ENCODE measurements around the gene KIF17. TPM values are rescaled to one million over a fixed set of nuclear protein-coding genes. Genes with fewer than 3 reads are reported as not detected.

Gene KIF17
- total RNA-seq, 1 donor from 2014 or later = 0.40 TPM

DNA sequence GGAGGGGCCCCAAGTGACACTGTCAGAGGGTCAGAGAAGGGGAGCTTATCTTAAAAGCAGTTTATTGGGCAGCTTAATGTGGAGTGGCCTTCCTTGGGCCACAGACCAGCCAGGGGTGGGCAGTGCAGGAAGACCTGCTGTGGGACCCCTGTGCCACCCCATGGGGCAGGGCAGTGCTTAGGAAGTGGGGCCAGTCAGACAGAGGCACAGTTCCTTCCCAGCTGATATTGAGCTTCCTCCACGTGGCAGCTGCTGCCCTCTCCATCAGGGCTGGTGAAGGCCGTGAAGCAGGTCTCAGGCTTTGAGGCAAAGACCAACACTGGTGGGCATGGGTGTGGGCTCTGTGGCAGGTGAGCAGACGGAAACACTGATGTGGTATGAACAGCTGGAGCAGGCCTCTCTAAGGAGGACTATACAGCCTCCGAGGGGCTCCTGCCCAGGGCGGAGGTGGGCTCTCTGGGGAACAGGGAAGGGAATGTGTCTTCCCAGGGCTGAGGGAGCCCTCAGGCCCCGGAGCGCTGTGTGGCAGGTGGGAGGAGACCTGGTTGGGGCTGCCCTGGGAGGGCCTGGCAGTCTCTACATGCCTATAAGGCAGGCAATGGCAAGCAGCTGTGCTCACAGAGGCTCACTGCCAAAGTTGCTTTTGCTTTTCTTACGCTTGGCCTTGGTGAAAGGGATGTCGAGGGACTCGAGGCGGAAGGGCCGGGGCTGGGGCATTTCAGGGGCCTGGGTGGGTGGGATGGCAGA lies 53.7 kb downstream of the KIF17 start:
- H3K4me3 Mint-ChIP-seq = no peak overlapping the region
- no peak for DNase-seq (ENCODE audit: low spot score in 2 of 2, unreplicated experiment in 2 of 2)
- peaks cover 5% of the 10 kb centered on the region for H3K36me3 Mint-ChIP-seq
- TF ChIP-seq, protein P1, sequence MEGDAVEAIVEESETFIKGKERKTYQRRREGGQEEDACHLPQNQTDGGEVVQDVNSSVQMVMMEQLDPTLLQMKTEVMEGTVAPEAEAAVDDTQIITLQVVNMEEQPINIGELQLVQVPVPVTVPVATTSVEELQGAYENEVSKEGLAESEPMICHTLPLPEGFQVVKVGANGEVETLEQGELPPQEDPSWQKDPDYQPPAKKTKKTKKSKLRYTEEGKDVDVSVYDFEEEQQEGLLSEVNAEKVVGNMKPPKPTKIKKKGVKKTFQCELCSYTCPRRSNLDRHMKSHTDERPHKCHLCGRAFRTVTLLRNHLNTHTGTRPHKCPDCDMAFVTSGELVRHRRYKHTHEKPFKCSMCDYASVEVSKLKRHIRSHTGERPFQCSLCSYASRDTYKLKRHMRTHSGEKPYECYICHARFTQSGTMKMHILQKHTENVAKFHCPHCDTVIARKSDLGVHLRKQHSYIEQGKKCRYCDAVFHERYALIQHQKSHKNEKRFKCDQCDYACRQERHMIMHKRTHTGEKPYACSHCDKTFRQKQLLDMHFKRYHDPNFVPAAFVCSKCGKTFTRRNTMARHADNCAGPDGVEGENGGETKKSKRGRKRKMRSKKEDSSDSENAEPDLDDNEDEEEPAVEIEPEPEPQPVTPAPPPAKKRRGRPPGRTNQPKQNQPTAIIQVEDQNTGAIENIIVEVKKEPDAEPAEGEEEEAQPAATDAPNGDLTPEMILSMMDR (IDR thresholded peaks at IDR 0.05; ENCODE audit: unreplicated experiment) = no peak
- no peaks in the 10 kb centered on the region for H3K27me3 Mint-ChIP-seq (ENCODE audit: low read depth)
- H3K9me3 Mint-ChIP-seq = no peaks in the 10 kb centered on the region
- no peak overlapping the region for H3K27ac Mint-ChIP-seq
- peaks cover 31% of the 10 kb centered on the region for H3K4me1 Mint-ChIP-seq

DNA sequence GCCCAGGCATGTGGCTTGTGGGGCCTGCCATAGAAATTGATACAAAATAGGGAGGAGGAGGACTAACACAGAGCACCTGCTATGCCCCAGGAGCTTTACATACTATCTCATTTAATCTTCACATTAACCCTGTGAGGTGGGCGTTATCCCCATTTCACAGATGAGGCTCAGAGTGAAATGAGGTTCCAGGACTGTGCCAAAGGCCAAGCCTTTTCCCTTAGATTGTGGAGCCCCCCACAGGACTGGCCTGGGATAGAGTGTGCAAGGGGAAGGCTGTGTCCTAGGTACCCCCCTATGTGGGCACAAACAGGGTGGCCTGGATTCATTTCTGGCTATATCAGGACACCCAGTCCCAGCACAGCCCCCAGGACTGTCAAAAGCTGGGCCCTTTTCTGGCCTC lies 54.4 kb downstream of the KIF17 start:
- Mint-ChIP-seq H3K36me3 (peaks cover 5% of the 10 kb centered on the region), H3K9me3 (no peaks in the 10 kb centered on the region), H3K4me1 (peaks cover 31% of the 10 kb centered on the region), H3K4me3 (peak overlapping the region; percentile 100), H3K27ac (no peak overlapping the region), H3K27me3 (ENCODE audit: low read depth) (no peaks in the 10 kb centered on the region)
- DNase-seq (ENCODE audit: low spot score in 2 of 2, unreplicated experiment in 2 of 2) = no peak
- TF ChIP-seq, protein P1 (IDR thresholded peaks at IDR 0.05; ENCODE audit: unreplicated experiment) = no peak

DNA sequence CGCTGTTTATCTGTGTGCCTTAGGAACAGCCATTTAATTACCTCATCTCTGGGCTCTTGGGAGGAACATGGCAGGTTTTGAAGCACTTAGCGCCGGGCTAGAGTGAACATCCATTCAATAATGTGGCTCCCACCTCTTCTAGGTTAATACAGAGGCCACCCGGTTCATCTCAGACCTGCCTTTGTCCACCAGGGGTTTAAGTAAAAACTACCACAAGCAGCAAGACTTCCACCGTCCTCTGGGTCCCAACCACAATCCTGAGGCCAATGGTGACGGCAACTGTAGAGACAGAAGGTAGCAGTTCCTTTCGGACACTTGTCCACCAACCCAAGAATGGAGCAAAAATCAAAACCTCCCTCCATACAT lies 55.7 kb downstream of the KIF17 start:
- TF ChIP-seq, protein P1 (IDR thresholded peaks at IDR 0.05; ENCODE audit: unreplicated experiment) = no peak
- Mint-ChIP-seq H3K27me3 (ENCODE audit: low read depth) (no peaks in the 10 kb centered on the region), H3K9me3 (no peaks in the 10 kb centered on the region), H3K36me3 (peaks cover 8% of the 10 kb centered on the region), H3K27ac (peak overlapping the region; percentile 96), H3K4me1 (peaks cover 31% of the 10 kb centered on the region), H3K4me3 (peak overlapping the region; percentile 100)
- DNase-seq (ENCODE audit: low spot score in 2 of 2, unreplicated experiment in 2 of 2) = no peak

DNA sequence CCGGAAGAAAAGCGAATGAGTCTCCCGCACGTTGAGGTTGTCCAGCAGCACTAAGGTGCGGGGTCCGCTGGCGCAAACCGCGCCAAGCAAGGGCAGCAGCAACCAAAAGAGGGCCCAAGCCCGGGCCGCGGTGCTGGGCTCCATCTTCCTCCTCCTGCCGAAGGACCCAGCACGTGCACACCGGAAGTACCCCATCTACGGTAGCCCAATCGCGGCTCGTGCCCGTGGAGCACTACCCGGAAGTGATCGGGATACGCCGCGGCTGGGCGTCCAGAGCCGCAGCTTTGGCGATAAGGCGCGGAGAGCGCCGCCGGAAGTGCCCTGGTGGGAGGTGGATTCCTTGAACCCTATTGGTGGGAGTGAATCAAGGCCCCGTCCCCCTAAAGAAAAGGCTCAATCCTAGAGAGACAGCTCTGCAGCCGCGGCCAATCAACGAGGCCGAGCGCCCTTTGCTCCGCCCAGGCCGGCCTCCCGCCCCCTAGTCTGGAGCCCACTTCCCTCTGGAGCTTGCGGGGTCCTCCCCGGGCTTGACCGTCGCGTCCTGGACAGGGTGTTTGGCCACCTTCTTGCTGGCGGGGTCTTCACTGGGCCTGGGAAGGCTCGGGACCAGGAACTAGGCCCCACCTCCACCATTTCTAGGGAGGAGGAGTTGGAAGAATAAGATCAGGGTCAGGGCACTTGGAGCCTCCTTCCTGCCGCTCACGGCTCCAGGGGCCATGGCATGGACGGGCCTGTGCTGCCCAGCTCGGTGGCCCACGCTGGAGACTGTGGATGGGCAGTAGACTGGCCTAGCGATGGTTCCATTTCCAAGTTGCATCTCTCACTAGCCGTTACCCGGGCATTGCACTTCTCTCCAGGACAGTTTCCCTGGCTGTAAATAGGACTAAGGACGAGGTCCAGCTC lies 56.3 kb downstream of the KIF17 start, which contains the start of gene DDOST:
TSS of gene DDOST (minus strand) at position 163 of the 903 bp plus-strand sequence. CDS start at position 144, 19 bp downstream.
- Mint-ChIP-seq H3K4me3 (peak within 1 kb of the TSS; percentile 100), H3K27ac (peak within 1 kb of the TSS; percentile 96), H3K27me3 (ENCODE audit: low read depth) (no peaks in the 10 kb centered on the region), H3K4me1 (peaks cover 31% of the 10 kb centered on the region), H3K36me3 (peaks cover 15% of the 10 kb centered on the region), H3K9me3 (no peaks in the 10 kb centered on the region)
- peak; percentile 84 to 90 for DNase-seq (ENCODE audit: low spot score in 2 of 2, unreplicated experiment in 2 of 2)
- TF ChIP-seq, protein P1 (IDR thresholded peaks at IDR 0.05; ENCODE audit: unreplicated experiment) = no peak

DNA sequence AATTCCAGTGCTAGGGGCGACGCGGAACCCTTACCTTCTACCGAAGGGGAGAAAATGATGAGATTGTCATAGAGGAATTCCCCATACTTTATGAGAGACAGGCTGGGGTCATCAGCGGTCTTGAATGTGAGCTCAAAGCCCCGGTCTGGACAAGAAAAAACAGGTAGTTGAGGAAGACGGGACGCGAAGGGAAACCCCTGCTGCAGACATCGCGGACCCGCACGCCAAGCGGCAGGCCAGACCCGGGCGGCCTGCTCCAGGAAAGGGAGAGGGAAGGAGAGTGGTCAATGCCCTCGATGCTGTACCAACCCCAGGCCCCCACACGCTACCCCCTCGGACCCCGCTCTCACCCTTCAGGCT lies 57.0 kb downstream of the KIF17 start:
- Mint-ChIP-seq H3K9me3 (no peaks in the 10 kb centered on the region), H3K4me1 (peaks cover 31% of the 10 kb centered on the region), H3K27ac (peak overlapping the region; percentile 96), H3K4me3 (peak overlapping the region; percentile 100), H3K27me3 (ENCODE audit: low read depth) (no peaks in the 10 kb centered on the region), H3K36me3 (peaks cover 16% of the 10 kb centered on the region)
- TF ChIP-seq, protein P1 (IDR thresholded peaks at IDR 0.05; ENCODE audit: unreplicated experiment) = no peak
- no peak for DNase-seq (ENCODE audit: low spot score in 2 of 2, unreplicated experiment in 2 of 2)
